ENCODE data around the gene CR1. TPM values are rescaled to one million over a fixed set of nuclear protein-coding genes. Genes with fewer than 3 reads are reported as not detected.

The CR1 gene
- total and polyA plus RNA-seq, 2 of the 4 experiments (the other 2 are of a cell fraction), result not detected

DNA sequence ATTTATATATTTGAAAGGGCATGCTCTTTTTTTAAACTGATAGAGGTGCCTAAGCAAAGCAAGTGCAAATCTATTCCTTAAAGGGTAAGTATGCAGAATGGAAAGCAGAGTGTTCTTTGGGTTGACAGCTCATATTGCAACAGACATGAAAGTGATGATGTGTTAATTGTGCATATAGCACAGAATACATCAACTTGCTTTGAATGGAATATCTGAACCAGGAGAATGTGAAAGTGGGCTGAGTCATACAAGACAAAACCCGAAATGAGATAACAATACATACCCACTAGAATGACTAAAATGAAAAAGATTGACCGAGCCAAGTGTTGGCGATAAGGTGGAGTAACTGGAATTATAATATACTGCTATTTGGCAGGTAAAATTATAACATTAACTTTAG, 4.3 kb downstream of the CR1 start:
- ATAC-seq (ENCODE audit: low read depth) (no peak), DNase-seq (no peak)
- no peak overlapping the region for H3K18ac ChIP-seq (ENCODE audit: low read depth, low read length)
- no peaks in the 10 kb centered on the region for H3K79me1 ChIP-seq (ENCODE audit: low read depth in 1 of 2, low read length in 2 of 2)
- no peak overlapping the region for H2AK9ac ChIP-seq (replicated peaks; ENCODE audit: low read depth, low read length, poor library complexity)
- H2BK15ac ChIP-seq (ENCODE audit: low read depth, low read length), result no peak overlapping the region
- BruUV-seq (replicated peaks), result no TSS peak
- no CpG with 5 or more reads among the region's 3 CpGs for WGBS, 2 experiments (ENCODE audit: extremely low coverage in 2 of 2, insufficient read length in 1 of 2)
- no peak overlapping the region for H3K56ac ChIP-seq (ENCODE audit: extremely low read depth, insufficient read depth, low read length)
- in situ Hi-C loops (cut with MboI; ENCODE audit: low sequenced_read_pairs) (no loop called here), intact Hi-C loops (cut with micrococcal nuclease) (loop anchor here (5.0 kb wide), 1 partner anchor 763 kb away; no protein-coding TSS in a partner anchor), dilution Hi-C loops (cut with HindIII; ENCODE audit: low sequenced_read_pairs, unreplicated experiment) (no loop called here)
- no peaks in the 10 kb centered on the region for H3K9me3 ChIP-seq (ENCODE audit: control insufficient read depth, insufficient read depth, low read length)
- H3K27me3 ChIP-seq (ENCODE audit: control insufficient read depth, insufficient read depth, low read length), result peaks cover 23% of the 10 kb centered on the region
- no peak overlapping the region for H3K23ac ChIP-seq (ENCODE audit: low read depth, low read length)
- no peak overlapping the region for H3K27ac ChIP-seq (ENCODE audit: insufficient read depth, low read length)
- no peaks in the 10 kb centered on the region for H4K20me1 ChIP-seq (ENCODE audit: insufficient read depth, low read length)
- H3K4ac ChIP-seq (ENCODE audit: low read depth, low read length), result no peak overlapping the region
- CTCF ChIA-PET, result interaction anchor here (0.7 to 0.8 kb wide), 2 partner anchors 11 to 351 kb away, joined by 3 read pairs; no protein-coding TSS in a partner anchor
- POLR2A ChIA-PET (ENCODE audit: unreplicated experiment), result no interaction called here
- H3K9me1 ChIP-seq (ENCODE audit: insufficient read depth, low read length), result 0 out of 2 replicates have a peak, but pooled peaks cover 3% of the 10 kb centered on the region
- H3K4me1 ChIP-seq (ENCODE audit: control insufficient read depth, insufficient read depth, low read length), result no peaks in the 10 kb centered on the region
- H3K4me2 ChIP-seq (ENCODE audit: low read depth, low read length), result no peak overlapping the region
- no peak overlapping the region for H4K91ac ChIP-seq (ENCODE audit: insufficient read depth, low read depth, low read length)
- H4K8ac ChIP-seq (ENCODE audit: low read depth in 2 of 2, low read length in 2 of 2), result no peak overlapping the region
- TF ChIP-seq, protein P1, sequence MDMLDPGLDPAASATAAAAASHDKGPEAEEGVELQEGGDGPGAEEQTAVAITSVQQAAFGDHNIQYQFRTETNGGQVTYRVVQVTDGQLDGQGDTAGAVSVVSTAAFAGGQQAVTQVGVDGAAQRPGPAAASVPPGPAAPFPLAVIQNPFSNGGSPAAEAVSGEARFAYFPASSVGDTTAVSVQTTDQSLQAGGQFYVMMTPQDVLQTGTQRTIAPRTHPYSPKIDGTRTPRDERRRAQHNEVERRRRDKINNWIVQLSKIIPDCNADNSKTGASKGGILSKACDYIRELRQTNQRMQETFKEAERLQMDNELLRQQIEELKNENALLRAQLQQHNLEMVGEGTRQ (IDR thresholded peaks at IDR 0.05; ENCODE audit: low read depth, low read length), result no peak
- TF ChIP-seq, protein P2, sequence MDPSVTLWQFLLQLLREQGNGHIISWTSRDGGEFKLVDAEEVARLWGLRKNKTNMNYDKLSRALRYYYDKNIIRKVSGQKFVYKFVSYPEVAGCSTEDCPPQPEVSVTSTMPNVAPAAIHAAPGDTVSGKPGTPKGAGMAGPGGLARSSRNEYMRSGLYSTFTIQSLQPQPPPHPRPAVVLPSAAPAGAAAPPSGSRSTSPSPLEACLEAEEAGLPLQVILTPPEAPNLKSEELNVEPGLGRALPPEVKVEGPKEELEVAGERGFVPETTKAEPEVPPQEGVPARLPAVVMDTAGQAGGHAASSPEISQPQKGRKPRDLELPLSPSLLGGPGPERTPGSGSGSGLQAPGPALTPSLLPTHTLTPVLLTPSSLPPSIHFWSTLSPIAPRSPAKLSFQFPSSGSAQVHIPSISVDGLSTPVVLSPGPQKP (IDR thresholded peaks at IDR 0.05; ENCODE audit: borderline replicate concordance, low read depth, low read length), result no peak
- TF ChIP-seq RAD21 (IDR thresholded peaks at IDR 0.05; ENCODE audit: low read length) (no peak), MAFK (IDR thresholded peaks at IDR 0.05; ENCODE audit: low read depth, low read length) (no peak), CHD1 (IDR thresholded peaks at IDR 0.05; ENCODE audit: low read depth, low read length) (no peak), MXI1 (IDR thresholded peaks at IDR 0.05; ENCODE audit: borderline replicate concordance, low read depth, low read length) (no peak), NFE2L2 (IDR thresholded peaks at IDR 0.05; ENCODE audit: low read depth, low read length) (no peak), MAZ (IDR thresholded peaks at IDR 0.05; ENCODE audit: borderline replicate concordance, low read depth, low read length) (no peak), SMC3 (IDR thresholded peaks at IDR 0.05; ENCODE audit: low read depth, low read length) (no peak), FOS (IDR thresholded peaks at IDR 0.05; ENCODE audit: low read depth, low read length) (no peak)
- TF ChIP-seq, protein P3, sequence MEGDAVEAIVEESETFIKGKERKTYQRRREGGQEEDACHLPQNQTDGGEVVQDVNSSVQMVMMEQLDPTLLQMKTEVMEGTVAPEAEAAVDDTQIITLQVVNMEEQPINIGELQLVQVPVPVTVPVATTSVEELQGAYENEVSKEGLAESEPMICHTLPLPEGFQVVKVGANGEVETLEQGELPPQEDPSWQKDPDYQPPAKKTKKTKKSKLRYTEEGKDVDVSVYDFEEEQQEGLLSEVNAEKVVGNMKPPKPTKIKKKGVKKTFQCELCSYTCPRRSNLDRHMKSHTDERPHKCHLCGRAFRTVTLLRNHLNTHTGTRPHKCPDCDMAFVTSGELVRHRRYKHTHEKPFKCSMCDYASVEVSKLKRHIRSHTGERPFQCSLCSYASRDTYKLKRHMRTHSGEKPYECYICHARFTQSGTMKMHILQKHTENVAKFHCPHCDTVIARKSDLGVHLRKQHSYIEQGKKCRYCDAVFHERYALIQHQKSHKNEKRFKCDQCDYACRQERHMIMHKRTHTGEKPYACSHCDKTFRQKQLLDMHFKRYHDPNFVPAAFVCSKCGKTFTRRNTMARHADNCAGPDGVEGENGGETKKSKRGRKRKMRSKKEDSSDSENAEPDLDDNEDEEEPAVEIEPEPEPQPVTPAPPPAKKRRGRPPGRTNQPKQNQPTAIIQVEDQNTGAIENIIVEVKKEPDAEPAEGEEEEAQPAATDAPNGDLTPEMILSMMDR (conservative IDR thresholded peaks at IDR 0.05; ENCODE audit: low read depth, low read length), result no peak
- H3K36me3 ChIP-seq (ENCODE audit: control insufficient read depth, insufficient read depth, low read length), result no peaks in the 10 kb centered on the region
- H3K4me3 ChIP-seq (ENCODE audit: insufficient read depth, low read depth, low read length), result no peak overlapping the region
- no peak overlapping the region for H2AFZ ChIP-seq (replicated peaks; ENCODE audit: low read length, poor library complexity)
- H2BK20ac ChIP-seq (ENCODE audit: low read depth, low read length), result no peak overlapping the region
- no peak overlapping the region for H4K5ac ChIP-seq (ENCODE audit: low read depth, low read length)
- H3K9ac ChIP-seq (ENCODE audit: low read depth, low read length), result no peak overlapping the region
- no peak overlapping the region for H2BK120ac ChIP-seq (ENCODE audit: low read depth, low read length)
- H3K14ac ChIP-seq (replicated peaks; ENCODE audit: low read depth, low read length), result no peak overlapping the region
- H2AK5ac ChIP-seq (ENCODE audit: low read depth, low read length), result no peak overlapping the region
- no peak overlapping the region for H2BK5ac ChIP-seq (ENCODE audit: low read depth, low read length, poor library complexity, severe bottlenecking)

All from IMR-90 (cell line).